K562 (cell line): ENCODE results near the gene ZEB2. TPM values are rescaled to one million over a fixed set of nuclear protein-coding genes. Genes with fewer than 3 reads are reported as not detected.

Experiments
- ATF7 ChIP-seq: fragments of 450-650 bp; IDR thresholded peaks from 2 replicates; pipeline ENCODE4 v1.7.1; 2014; ENCODE audit warnings: mild to moderate bottlenecking, moderate library complexity
- CBX5 ChIP-seq: IDR thresholded peaks from 2 replicates; pipeline ENCODE4 v1.6.1; 2014; ENCODE audit warnings: low read depth, borderline replicate concordance
- CHD2 ChIP-seq: IDR thresholded peaks from 2 replicates; pipeline ENCODE4 v1.6.1; 2011; ENCODE audit warnings: low read depth, low read length
- CTBP1 ChIP-seq: fragments of 450-650 bp; IDR thresholded peaks from 2 replicates; pipeline ENCODE4 v1.6.1; 2016; ENCODE audit warnings: borderline replicate concordance
- DLX4 ChIP-seq: fragments of 250-450 bp; sonication (Bioruptor Pico); IDR thresholded peaks from 2 replicates; pipeline ENCODE4 v1.6.1; 2021; ENCODE audit warnings: mild to moderate bottlenecking
- E2F6 ChIP-seq, 2 experiments: IDR thresholded peaks; 2 replicates each; pipeline ENCODE4 v1.6.1; 2011; ENCODE audit warnings: borderline replicate concordance in 1 of 2, control low read depth in 1 of 2, low read depth in 1 of 2, low read length in 1 of 2, mild to moderate bottlenecking in 1 of 2, mixed read lengths in 1 of 2, moderate library complexity in 1 of 2; ENCODE audit not compliant: insufficient read depth in 1 of 2, insufficient read length in 1 of 2, poor library complexity in 1 of 2, severe bottlenecking in 1 of 2; ENCODE audit errors: extremely low read depth in 1 of 2
- GTF2A2 ChIP-seq: IDR thresholded peaks from 2 replicates; pipeline ENCODE4 v1.6.1; 2016; ENCODE audit warnings: mild to moderate bottlenecking, missing genetic modification characterization, missing compliant biosample characterization
- GTF2B ChIP-seq: IDR thresholded peaks from 2 replicates; pipeline ENCODE4 v1.6.1; 2011; ENCODE audit not compliant: insufficient read length; ENCODE audit errors: extremely low read depth
- GTF3C2 ChIP-seq: IDR thresholded peaks from 3 replicates; pipeline ENCODE4 v1.6.1; 2011; ENCODE audit warnings: borderline replicate concordance, mild to moderate bottlenecking, moderate library complexity; ENCODE audit not compliant: insufficient read length; ENCODE audit errors: extremely low read depth
- HDAC1 ChIP-seq, 2 experiments: fragments of 450-650 bp; IDR thresholded peaks; 2 replicates each; pipeline ENCODE4 v1.6.1; 2016 to 2017; ENCODE audit warnings: inconsistent platforms in 1 of 2, mild to moderate bottlenecking in 1 of 2, moderate library complexity in 1 of 2
- KDM2B ChIP-seq: fragments of 250-450 bp; sonication (Bioruptor Pico); IDR thresholded peaks from 2 replicates; pipeline ENCODE4 v1.8.0; 2021; ENCODE audit warnings: mild to moderate bottlenecking, moderate library complexity
- MCM3 ChIP-seq: fragments of 450-650 bp; IDR thresholded peaks from 2 replicates; pipeline ENCODE4 v1.6.1; 2016
- MEF2A ChIP-seq: IDR thresholded peaks from 2 replicates; pipeline ENCODE4 v1.6.1; 2011; ENCODE audit warnings: low read depth, mild to moderate bottlenecking, low read length, moderate library complexity; ENCODE audit not compliant: control insufficient read depth
- NONO ChIP-seq, 2 experiments: fragments of 200-400 bp in 1 of 2; fragments of 450-650 bp in 1 of 2; formaldehyde crosslinking in 1 of 2; IDR thresholded peaks; 2 replicates each; pipeline ENCODE4 v1.6.1; 2017; ENCODE audit warnings: low read depth in 2 of 2, mild to moderate bottlenecking in 2 of 2, moderate library complexity in 2 of 2, low read length in 1 of 2
- RUNX1 ChIP-seq: sonication (generic); IDR thresholded peaks from 2 replicates; pipeline ENCODE4 v1.6.1; 2016; ENCODE audit warnings: antibody characterized with exemption, low read depth
- SNAPC5 ChIP-seq: fragments of 250-450 bp; sonication (Bioruptor Pico); IDR thresholded peaks from 2 replicates; pipeline ENCODE4 v1.8.0; 2021; ENCODE audit warnings: moderate library complexity, mild to moderate bottlenecking, inconsistent platforms
- STAT5A ChIP-seq: IDR thresholded peaks from 2 replicates; pipeline ENCODE4 v1.6.1; 2012; ENCODE audit warnings: low read length, inconsistent platforms, borderline replicate concordance
- ZBED1 ChIP-seq: IDR thresholded peaks from 2 replicates; pipeline ENCODE4 v1.6.1; 2014
- ZKSCAN1 ChIP-seq: fragments of 150-350 bp; IDR thresholded peaks from 2 replicates; pipeline ENCODE4 v1.6.1; 2016; ENCODE audit warnings: low read depth, low read length
- ZNF217 ChIP-seq: sonication (generic); formaldehyde crosslinking; IDR thresholded peaks from 2 replicates; pipeline ENCODE4 v1.8.0; 2022; ENCODE audit warnings: mild to moderate bottlenecking, missing genetic modification reagents
- ZNF395 ChIP-seq: fragments of 200-800 bp; sonication (Bioruptor generic); IDR thresholded peaks from 2 replicates; pipeline ENCODE4 v1.6.1; 2017; ENCODE audit warnings: missing genetic modification characterization, missing compliant biosample characterization
- ZNF75A ChIP-seq: fragments of 450-650 bp; formaldehyde crosslinking; IDR thresholded peaks from 2 replicates; pipeline ENCODE4 v1.4.0; 2020; ENCODE audit warnings: mild to moderate bottlenecking
- polyA plus RNA-seq, 8 experiments: library from polyadenylated mRNA; depleted of rRNA in 4 of 8; stranded (reverse) in 5 of 8; unstranded in 3 of 8; fragments of >200 nt; fragmentation: Nextera tagmentation in 2 of 8; fragmentation: Illumina TruSeq in 1 of 8; extraction: Ambion mirVana in 2 of 8; extraction: Trizol in 1 of 8; gene quantifications; 2 replicates each; pipeline versions ENCODE4 v1.2.1 to v1.2.3, GENCODE V29; 2011 to 2014; ENCODE audit warnings: inconsistent platforms in 1 of 8, missing spikeins in 1 of 8
- total RNA-seq, 7 experiments: library from RNA; depleted of rRNA in 6 of 7; stranded (reverse); fragments of >200 nt in 6 of 7; fragmentation: Illumina TruSeq in 2 of 7; extraction: Trizol in 2 of 7; gene quantifications; 2 replicates each; pipeline versions ENCODE4 v1.2.1 to v1.2.3, GENCODE V29; 2011 to 2021; ENCODE audit warnings: low replicate concordance in 1 of 7

ZEB2 gene
- total and polyA plus RNA-seq, 9 of the 15 experiments (the other 6 are each of a cell fraction or from before 2014, with no cell fraction given), result 15.1 to 113 (median 72.3) TPM

- peak in 1 of 2 experiments; percentile 1 for TF ChIP-seq E2F6 (IDR thresholded peaks at IDR 0.05; ENCODE audit: borderline replicate concordance in 1 of 2, extremely low read depth in 1 of 2, insufficient read depth in 1 of 2, insufficient read length in 1 of 2, low read depth in 1 of 2, low read length in 1 of 2, poor library complexity in 1 of 2, severe bottlenecking in 1 of 2)
- TF ChIP-seq DLX4, result no peak
- no peak for TF ChIP-seq ZNF217 (CRISPR knock-in tag)
- TF ChIP-seq SNAPC5, result no peak
- no peak for TF ChIP-seq MCM3
- TF ChIP-seq ZBED1, result no peak
- TF ChIP-seq CBX5, result no peak
- no peak for TF ChIP-seq ZNF75A (CRISPR knock-in tag)
- TF ChIP-seq NONO (IDR thresholded peaks at IDR 0.05; ENCODE audit: low read depth in 2 of 2, low read length in 1 of 2), result no peak
- no peak for TF ChIP-seq KDM2B (CRISPR knock-in tag)
- no peak for TF ChIP-seq RUNX1
- TF ChIP-seq CHD2, result no peak
- no peak for TF ChIP-seq GTF2A2
- TF ChIP-seq CTBP1, result no peak
- no peak for TF ChIP-seq GTF2B
- TF ChIP-seq MEF2A, result no peak
- no peak for TF ChIP-seq STAT5A
- 0 out of 4 replicates have a peak, but pooled peaks of 1 of the 2 experiments have one; percentile 28 for TF ChIP-seq HDAC1 (IDR thresholded peaks at IDR 0.05)
- TF ChIP-seq GTF3C2, result no peak
- TF ChIP-seq ATF7, result 0 out of 2 replicates have a peak, but pooled peaks have one; percentile 17
- TF ChIP-seq ZKSCAN1, result no peak
- TF ChIP-seq ZNF395 (CRISPR knock-in tag), result peak; percentile 61; the same call in 1 of the 2 replicates
These were observed 9.5 kb downstream of the ZEB2 start (continued) for GRCh38 chr2:144510294-144510991.
